A375 (cell line): Measurements from ENCODE around the gene LRRK1. TPM values are rescaled to one million over a fixed set of nuclear protein-coding genes. Genes with fewer than 3 reads are reported as not detected.

ENCODE experiments used
- total RNA-seq: library from RNA; depleted of rRNA; stranded (reverse); fragments of >200 nt; shearing (Covaris generic); gene quantifications from 2 replicates; pipeline ENCODE4 v1.2.3, GENCODE V29; 2014; rRNA removed

LRRK1 gene
- total RNA-seq: 5.8 and 8.4 TPM in 2 replicates

DNA sequence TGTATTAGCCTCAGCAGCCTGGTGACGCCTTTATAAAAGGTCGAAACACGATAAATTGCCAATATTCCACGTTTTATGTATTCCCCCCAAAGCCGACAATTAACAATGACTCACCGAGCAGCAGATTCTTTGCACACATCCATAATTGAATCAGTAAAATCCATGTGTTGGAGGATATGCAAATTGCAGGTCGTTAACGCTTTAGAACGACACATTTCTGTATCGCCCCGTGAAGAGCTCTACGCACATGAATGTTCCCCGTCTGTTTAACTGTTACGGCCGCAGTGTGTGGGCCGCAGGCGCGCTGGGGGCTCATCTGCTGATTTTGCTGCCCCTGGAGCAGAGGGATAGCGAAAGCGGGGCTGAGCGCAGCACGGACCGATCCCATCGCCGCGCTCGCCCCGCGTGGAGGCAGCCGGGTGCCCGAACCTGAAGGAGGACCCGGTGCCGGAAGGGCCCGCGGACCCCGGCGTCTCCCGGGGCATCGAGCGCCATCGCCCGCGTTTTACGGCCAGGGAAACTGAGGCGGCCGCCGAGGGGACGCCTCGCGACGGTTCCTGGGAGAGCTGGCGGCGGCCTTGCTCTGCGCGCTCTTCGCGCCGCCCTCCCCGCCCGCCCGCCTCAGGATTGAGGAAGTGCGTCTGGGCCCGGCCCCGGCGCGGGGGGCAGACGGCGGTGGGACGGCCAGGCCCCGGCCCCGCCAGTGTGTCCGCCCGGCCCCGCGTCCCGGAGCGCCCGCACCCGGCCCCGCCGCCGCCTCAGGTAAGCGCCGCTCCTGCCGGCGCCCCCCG lies at the start of gene LRRK1:
Gene LRRK1 (plus strand): TSS at position 668 of the 791 bp plus-strand sequence. CDS start 5,276 bp downstream, outside the sequence.

DNA sequence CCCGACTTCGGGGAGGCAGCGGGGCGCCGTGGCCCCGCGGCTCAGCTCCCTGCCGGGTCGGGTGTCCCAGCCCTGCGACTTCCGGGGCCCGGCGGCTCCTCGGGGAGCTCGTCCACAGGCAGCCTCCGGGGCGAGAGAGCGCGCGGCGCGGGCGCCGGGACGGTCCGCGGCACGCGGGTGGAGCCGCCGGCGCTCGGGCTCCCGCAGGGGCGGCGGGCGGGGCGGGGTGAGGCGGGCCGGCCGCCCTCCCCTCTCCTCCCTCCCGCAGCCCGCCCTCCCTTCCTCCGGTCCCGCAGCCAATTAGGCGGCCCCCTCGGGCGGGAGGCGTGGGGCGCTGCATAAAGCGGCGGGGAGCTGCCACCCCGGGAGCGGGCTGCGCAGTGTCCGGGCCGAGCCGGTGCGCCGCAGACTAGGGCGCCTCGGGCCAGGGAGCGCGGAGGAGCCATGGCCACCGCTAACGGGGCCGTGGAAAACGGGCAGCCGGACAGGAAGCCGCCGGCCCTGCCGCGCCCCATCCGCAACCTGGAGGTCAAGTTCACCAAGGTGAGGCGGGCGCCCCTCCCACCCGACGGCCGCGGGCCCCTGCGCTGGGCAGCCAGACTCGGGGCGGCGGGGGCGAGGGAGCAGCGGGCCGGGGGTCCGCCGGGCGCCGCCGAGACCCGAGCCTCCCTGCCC lies 39.6 kb upstream of the LRRK1 start, which contains the start of gene ALDH1A3:
Gene ALDH1A3 (plus strand): TSS at position 368 of the 675 bp plus-strand sequence. CDS start 77 bp downstream, at position 445.

Other genes with a start within 250 kb of the LRRK1 start
- gene ALDH1A3, start 39.5 kb upstream of the LRRK1 start, total RNA-seq: 1,774 and 2,025 TPM in 2 replicates